GM12872 (cell line): ENCODE data around the gene CBLC.

Source experiments
- CTCF ChIP-seq: IDR thresholded peaks from 3 replicates; pipeline ENCODE4 v1.5.1; 2011; ENCODE audit warnings: low read depth, mild to moderate bottlenecking, low read length, moderate library complexity; ENCODE audit not compliant: insufficient read depth

CBLC gene

GRCh38 chr19:44808463-44809371 lies 31.0 kb downstream of the CBLC start, which contains the start of gene BCAM:
Gene BCAM (plus strand): TSS chr19:44809103. CDS start chr19:44809125, 22 bp downstream.
- TF ChIP-seq CTCF, result no peak

GRCh38 chr19:44809577-44810233 lies 32.0 kb downstream of the CBLC start:
- no peak for TF ChIP-seq CTCF

- TF ChIP-seq CTCF, result no peak
These were observed 32.8 kb downstream of the CBLC start for GRCh38 chr19:44810234-44811121.

GRCh38 chr19:44811122-44811419 lies 33.4 kb downstream of the CBLC start:
- no peak for TF ChIP-seq CTCF

GRCh38 chr19:44812142-44812718 lies 34.5 kb downstream of the CBLC start:
- TF ChIP-seq CTCF, result no peak

- TF ChIP-seq CTCF, result no peak
These were observed 35.6 kb downstream of the CBLC start for GRCh38 chr19:44813070-44813840.
